BLaER1 (cell line): ENCODE measurements around the gene SLC4A1AP.
"Not testable (repeated sequence)": the region's sequence is repeated elsewhere in the genome, so short reads cannot be mapped to it uniquely, and the experiment has no call there.

ENCODE experiments used
- H3K27ac ChIP-seq: shearing (Covaris generic); formaldehyde crosslinking; 2 replicates; pipeline ENCODE4 v1.8.1; 2022
- H3K27me3 ChIP-seq: shearing (Covaris generic); formaldehyde crosslinking; 2 replicates; pipeline ENCODE4 v1.8.1; 2022
- H3K36me3 ChIP-seq: shearing (Covaris generic); formaldehyde crosslinking; 2 replicates; pipeline ENCODE4 v1.8.1; 2022
- H3K4me1 ChIP-seq: shearing (Covaris generic); formaldehyde crosslinking; 2 replicates; pipeline ENCODE4 v1.8.1; 2022
- H3K4me2 ChIP-seq: shearing (Covaris generic); formaldehyde crosslinking; 2 replicates; pipeline ENCODE4 v1.8.1; 2022
- H3K4me3 ChIP-seq: shearing (Covaris generic); formaldehyde crosslinking; 2 replicates; pipeline ENCODE4 v1.8.1; 2022
- H3K9ac ChIP-seq: shearing (Covaris generic); formaldehyde crosslinking; 2 replicates; pipeline ENCODE4 v1.8.1; 2022
- H3K9me3 ChIP-seq: shearing (Covaris generic); formaldehyde crosslinking; 2 replicates; pipeline ENCODE4 v1.8.1; 2022
- H4K20me1 ChIP-seq: shearing (Covaris generic); formaldehyde crosslinking; 2 replicates; pipeline ENCODE4 v1.8.1; 2022
- Cebpa-rat ChIP-seq: shearing (Covaris generic); IDR thresholded peaks from 2 replicates; pipeline ENCODE4 v1.8.1; 2022

SLC4A1AP gene, protein sequence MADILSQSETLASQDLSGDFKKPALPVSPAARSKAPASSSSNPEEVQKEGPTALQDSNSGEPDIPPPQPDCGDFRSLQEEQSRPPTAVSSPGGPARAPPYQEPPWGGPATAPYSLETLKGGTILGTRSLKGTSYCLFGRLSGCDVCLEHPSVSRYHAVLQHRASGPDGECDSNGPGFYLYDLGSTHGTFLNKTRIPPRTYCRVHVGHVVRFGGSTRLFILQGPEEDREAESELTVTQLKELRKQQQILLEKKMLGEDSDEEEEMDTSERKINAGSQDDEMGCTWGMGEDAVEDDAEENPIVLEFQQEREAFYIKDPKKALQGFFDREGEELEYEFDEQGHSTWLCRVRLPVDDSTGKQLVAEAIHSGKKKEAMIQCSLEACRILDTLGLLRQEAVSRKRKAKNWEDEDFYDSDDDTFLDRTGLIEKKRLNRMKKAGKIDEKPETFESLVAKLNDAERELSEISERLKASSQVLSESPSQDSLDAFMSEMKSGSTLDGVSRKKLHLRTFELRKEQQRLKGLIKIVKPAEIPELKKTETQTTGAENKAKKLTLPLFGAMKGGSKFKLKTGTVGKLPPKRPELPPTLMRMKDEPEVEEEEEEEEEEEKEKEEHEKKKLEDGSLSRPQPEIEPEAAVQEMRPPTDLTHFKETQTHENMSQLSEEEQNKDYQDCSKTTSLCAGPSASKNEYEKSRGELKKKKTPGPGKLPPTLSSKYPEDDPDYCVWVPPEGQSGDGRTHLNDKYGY

DNA sequence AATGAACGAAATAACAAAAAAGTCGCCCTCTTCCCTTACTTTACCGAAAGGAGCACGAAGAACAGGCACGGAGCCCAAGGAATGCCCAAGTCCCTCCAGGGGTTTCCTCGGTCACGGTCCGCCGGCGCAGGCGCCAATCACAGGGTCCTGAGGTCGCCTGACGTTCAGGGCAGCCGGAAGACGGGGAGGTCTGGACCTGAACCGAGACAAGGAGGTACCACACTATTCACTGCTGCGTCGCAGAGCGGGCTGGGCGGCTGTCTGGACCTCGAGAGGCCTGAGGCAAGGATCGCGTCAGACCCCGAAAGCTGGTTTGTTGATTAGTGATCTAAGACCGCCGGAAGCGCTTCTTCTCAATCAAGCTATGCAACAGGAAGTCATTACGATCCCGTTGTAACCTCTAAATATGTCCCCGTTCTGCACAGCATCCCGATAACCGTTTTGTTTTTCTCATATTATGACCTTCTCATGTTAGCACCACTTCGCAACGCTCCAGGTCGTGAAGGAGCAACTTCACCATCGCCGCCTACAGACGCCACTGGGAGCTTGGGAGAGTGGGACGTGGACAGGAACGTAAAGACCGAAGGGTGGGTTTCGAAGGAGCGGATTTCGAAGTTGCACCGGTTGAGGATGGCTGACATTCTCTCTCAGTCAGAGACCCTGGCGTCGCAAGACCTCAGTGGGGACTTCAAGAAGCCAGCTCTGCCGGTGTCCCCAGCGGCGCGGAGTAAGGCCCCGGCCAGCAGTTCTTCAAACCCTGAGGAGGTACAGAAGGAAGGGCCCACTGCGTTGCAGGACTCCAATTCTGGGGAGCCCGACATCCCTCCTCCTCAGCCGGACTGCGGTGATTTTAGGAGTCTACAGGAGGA, at the start of gene SLC4A1AP, which contains the start of gene SUPT7L:
SLC4A1AP (plus strand) TSS at position 605 of the 869 bp plus-strand sequence; CDS start at position 631, 26 bp downstream.
SUPT7L (minus strand) TSS at position 330 of the 869 bp plus-strand sequence. CDS start 1,422 bp downstream, outside the sequence.
- Histone ChIP-seq H3K4me1 (peaks cover 30% of the 10 kb centered on the region), H3K4me3 (peak within 1 kb of the TSS; percentile 90), H3K9ac (peak within 1 kb of the TSS; percentile 95), H3K4me2 (peak within 1 kb of the TSS; percentile 97), H4K20me1 (no peaks in the 10 kb centered on the region), H3K27me3 (no peaks in the 10 kb centered on the region), H3K36me3 (peaks cover 49% of the 10 kb centered on the region), H3K27ac (peak within 1 kb of the TSS; percentile 95), H3K9me3 (no peaks in the 10 kb centered on the region)
- no peak for TF ChIP-seq Cebpa-rat

DNA sequence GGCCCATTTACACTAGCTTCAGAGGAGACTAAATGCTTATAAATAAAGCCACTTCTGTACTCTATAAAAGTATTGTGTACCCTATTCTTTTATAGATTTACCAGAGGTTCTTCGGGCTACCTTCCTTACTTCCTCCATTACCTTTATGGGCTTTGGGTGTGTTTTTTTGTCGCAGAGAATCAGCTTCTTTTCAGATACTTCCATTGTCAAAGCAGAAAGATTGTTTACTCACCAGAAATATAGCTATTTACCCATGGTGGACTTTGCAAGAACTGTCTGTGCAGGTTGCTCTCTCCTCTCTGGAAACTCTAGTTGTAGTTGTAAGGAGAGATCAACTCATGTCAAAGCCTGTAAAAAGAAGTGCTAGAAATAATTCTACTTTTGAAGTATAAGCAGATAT, 49.7 kb upstream of the SLC4A1AP start:
- Histone ChIP-seq H4K20me1 (peaks cover 25% of the 10 kb centered on the region), H3K9ac (no peak overlapping the region), H3K36me3 (peaks cover 93% of the 10 kb centered on the region), H3K27me3 (no peaks in the 10 kb centered on the region), H3K27ac (no peak overlapping the region), H3K4me3 (no peak overlapping the region), H3K9me3 (no peaks in the 10 kb centered on the region), H3K4me1 (no peaks in the 10 kb centered on the region), H3K4me2 (no peak overlapping the region)
- TF ChIP-seq Cebpa-rat = no peak

DNA sequence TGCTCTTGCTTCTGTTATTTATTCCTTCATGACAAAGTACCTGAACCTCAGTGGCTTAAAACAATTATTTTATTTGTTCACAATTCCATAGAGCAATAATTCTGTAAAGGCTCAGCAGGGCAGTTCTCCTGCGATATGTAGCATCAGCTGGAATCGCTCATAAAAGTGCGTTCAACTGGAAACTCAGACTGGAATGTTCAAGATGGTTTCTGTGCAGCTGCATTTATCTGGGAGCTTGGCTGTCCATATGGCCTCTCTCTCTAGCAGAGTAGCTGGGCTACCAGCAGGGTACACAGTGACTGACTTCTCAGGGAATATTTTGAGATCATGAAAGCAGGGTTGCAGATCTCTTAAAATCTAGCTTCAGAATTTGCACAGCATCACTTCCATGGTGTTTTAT, 48.4 kb upstream of the SLC4A1AP start:
- TF ChIP-seq Cebpa-rat = no peak
- H4K20me1 ChIP-seq = peaks cover 25% of the 10 kb centered on the region

DNA sequence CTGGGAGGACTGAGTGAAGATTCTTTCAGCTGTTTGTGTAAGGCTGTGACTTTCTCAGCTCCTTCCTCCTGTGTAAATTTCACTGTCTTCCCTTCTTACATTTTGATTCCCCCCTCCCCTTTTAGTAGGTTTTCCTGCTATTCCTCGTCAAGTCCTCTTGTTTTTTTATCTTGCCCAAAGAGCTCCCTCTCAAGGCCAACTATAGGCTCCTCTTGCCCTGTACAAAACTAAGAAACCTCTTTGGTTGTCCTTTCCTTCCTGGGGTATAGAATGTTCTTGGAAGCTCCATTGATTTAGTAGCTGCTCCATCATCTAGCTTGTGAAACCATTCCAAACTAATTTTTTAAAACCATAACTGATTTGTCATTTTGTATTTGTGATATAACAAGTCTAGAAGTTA, 42.2 kb upstream of the SLC4A1AP start:
- Histone ChIP-seq H3K9ac (no peak overlapping the region), H3K4me2 (no peak overlapping the region), H3K36me3 (peaks cover 80% of the 10 kb centered on the region), H3K9me3 (no peaks in the 10 kb centered on the region), H3K27me3 (no peaks in the 10 kb centered on the region), H4K20me1 (no peaks in the 10 kb centered on the region), H3K4me1 (peaks cover 6% of the 10 kb centered on the region), H3K4me3 (no peak overlapping the region), H3K27ac (no peak overlapping the region)
- no peak for TF ChIP-seq Cebpa-rat

More for the DNA sequence above, 48.4 kb upstream of the SLC4A1AP start:
- H3K4me1 ChIP-seq = no peaks in the 10 kb centered on the region
- H3K27ac ChIP-seq = no peak overlapping the region
- no peaks in the 10 kb centered on the region for H3K27me3 ChIP-seq
- H3K4me2 ChIP-seq = no peak overlapping the region
- no peak overlapping the region for H3K4me3 ChIP-seq
- peaks cover 89% of the 10 kb centered on the region for H3K36me3 ChIP-seq
- H3K9ac ChIP-seq = no peak overlapping the region
- no peaks in the 10 kb centered on the region for H3K9me3 ChIP-seq

DNA sequence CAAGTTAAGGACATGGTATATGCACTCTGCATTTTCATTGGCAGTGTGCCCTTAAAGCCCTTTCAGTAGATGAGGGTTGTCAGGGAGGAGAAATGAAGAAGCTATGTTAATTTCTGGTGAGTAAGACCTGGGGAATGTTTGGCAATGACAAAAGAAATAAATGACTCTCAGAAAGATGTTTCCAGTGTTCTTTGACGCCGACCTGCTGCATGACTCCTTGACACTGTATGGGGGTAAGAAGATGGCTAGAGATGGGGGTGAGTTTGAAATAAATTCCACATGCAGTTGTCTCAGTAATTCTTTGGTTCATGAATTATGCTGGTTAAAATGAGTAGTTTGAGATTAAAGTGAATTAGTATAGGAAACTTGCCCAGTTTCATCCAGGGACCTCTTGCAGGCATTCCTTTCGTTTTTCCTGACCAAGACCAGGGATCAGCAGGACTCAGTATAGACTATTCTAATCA, 40.7 kb upstream of the SLC4A1AP start:
- Histone ChIP-seq H3K9ac (no peak overlapping the region), H3K27me3 (no peaks in the 10 kb centered on the region), H3K9me3 (no peaks in the 10 kb centered on the region), H3K4me3 (no peak overlapping the region), H3K36me3 (peaks cover 66% of the 10 kb centered on the region), H4K20me1 (no peaks in the 10 kb centered on the region), H3K27ac (no peak overlapping the region), H3K4me2 (no peak overlapping the region), H3K4me1 (peaks cover 20% of the 10 kb centered on the region)
- no peak for TF ChIP-seq Cebpa-rat

- Histone ChIP-seq H3K36me3 (peaks cover 49% of the 10 kb centered on the region), H3K27ac (no peak overlapping the region), H3K4me3 (no peak overlapping the region), H4K20me1 (no peaks in the 10 kb centered on the region), H3K9me3 (no peaks in the 10 kb centered on the region), H3K4me1 (peaks cover 33% of the 10 kb centered on the region), H3K9ac (no peak overlapping the region), H3K4me2 (no peak overlapping the region), H3K27me3 (no peaks in the 10 kb centered on the region)
- TF ChIP-seq Cebpa-rat = no peak
Measured at GRCh38 chr2:27624943-27625342, 38.7 kb upstream of the SLC4A1AP start.

- Histone ChIP-seq H3K4me1 (peaks cover 40% of the 10 kb centered on the region), H3K9ac (0 out of 2 replicates have a peak overlapping the region, but pooled peaks have one; percentile 94), H3K4me2 (peak overlapping the region; percentile 99), H3K36me3 (peaks cover 48% of the 10 kb centered on the region), H3K27ac (peak overlapping the region; percentile 91)
- not testable (repeated sequence) for H3K4me3 ChIP-seq, H3K9me3 ChIP-seq, H4K20me1 ChIP-seq, H3K27me3 ChIP-seq
Measured at GRCh38 chr2:27626323-27626722, 37.4 kb upstream of the SLC4A1AP start.

DNA sequence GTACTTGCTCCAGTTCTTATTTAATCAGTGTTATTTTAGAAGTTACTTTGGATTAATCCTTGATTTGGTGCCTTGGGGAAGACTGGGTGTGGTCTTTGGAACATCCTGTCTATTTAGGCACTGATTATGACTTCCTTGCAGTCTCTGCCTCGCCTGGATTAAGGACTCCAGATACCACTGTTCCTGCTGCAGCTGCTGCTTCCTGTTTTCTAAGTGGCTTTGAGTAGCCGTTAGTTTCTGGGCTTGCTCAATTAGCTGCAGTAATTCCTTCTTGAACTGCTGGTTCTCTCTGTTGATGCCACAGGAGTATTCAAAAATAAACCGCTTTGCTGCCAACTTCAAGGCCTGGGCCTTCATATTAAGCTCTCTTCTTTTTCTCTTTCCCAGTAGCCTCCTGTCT, 36.8 kb upstream of the SLC4A1AP start:
- H3K27me3 ChIP-seq, H4K20me1 ChIP-seq, H3K9me3 ChIP-seq, H3K4me3 ChIP-seq: not testable (repeated sequence)
- Histone ChIP-seq H3K9ac (peak overlapping the region; percentile 94), H3K4me2 (peak overlapping the region; percentile 99), H3K27ac (peak overlapping the region; percentile 91), H3K4me1 (peaks cover 40% of the 10 kb centered on the region), H3K36me3 (peaks cover 48% of the 10 kb centered on the region)
- TF ChIP-seq Cebpa-rat = peak; percentile 49; the same call in 1 of the 2 replicates

DNA sequence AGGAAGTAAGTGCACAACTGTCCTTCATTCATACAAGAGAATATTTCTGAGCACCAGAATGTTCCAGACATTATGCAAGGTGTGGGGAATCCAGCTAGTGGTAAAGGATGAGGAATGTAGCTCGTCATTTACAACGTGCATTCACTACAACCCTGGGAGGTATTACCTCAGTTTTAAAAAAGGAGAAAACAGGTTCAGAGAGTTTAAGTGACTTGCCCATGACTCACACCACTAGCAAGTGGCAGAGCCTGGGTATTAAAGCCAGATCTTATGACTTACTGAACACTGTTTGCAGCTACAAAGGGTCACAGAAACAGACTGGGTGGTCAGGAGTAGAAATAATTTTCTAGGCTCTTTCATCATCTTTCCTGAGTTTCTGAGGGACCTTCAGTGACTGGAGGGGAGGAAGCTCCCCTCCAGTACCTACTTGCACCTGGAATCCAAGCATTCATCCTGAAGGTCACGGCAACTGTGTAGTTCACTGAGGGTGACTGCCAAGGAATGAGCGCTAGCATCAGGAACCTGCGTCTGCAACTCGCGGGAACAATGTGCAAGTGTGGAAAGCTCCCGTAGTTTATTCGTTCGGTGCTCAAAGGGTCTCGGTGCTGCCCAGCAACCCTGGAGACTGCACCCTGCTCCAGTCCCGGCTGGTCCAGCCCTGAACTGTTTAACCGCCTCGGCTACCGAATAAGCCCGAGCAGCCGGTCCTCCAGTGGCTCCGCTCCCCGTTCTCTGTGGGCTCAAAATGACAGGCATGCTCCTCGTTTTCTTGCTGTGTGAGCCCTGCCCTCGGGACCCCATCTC, 35.5 kb upstream of the SLC4A1AP start:
- H3K4me1 ChIP-seq = peaks cover 40% of the 10 kb centered on the region
- H3K9me3 ChIP-seq = no peaks in the 10 kb centered on the region
- peak overlapping the region; percentile 94 for H3K9ac ChIP-seq
- no peaks in the 10 kb centered on the region for H4K20me1 ChIP-seq
- TF ChIP-seq Cebpa-rat = no peak
- H3K27ac ChIP-seq = peak overlapping the region; percentile 91
- no peaks in the 10 kb centered on the region for H3K27me3 ChIP-seq
- peak overlapping the region; percentile 89 for H3K4me3 ChIP-seq
- H3K4me2 ChIP-seq = peak overlapping the region; percentile 99
- H3K36me3 ChIP-seq = peaks cover 48% of the 10 kb centered on the region
